ENCODE measurements around the gene ANKS1B.

DNA sequence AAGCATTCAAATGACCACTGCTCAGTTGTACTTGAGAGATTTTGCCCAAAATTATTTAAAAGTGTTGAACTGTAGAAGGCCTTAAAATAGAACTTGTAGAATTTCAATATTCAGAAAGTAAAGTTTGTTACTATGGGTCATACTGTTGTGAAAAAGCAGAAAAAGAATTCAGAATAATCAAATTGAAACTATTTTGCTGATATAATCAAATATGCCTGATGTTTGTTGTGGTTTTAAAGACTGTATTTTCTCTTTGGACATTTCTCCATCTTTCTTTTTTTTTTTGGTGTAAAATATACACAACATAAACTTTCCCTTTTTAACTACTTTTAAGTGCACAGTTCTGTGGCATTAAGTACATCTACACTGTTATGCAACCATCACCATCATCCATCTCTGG lies 964.9 kb downstream of the ANKS1B start:
- TF ChIP-seq, protein P1, sequence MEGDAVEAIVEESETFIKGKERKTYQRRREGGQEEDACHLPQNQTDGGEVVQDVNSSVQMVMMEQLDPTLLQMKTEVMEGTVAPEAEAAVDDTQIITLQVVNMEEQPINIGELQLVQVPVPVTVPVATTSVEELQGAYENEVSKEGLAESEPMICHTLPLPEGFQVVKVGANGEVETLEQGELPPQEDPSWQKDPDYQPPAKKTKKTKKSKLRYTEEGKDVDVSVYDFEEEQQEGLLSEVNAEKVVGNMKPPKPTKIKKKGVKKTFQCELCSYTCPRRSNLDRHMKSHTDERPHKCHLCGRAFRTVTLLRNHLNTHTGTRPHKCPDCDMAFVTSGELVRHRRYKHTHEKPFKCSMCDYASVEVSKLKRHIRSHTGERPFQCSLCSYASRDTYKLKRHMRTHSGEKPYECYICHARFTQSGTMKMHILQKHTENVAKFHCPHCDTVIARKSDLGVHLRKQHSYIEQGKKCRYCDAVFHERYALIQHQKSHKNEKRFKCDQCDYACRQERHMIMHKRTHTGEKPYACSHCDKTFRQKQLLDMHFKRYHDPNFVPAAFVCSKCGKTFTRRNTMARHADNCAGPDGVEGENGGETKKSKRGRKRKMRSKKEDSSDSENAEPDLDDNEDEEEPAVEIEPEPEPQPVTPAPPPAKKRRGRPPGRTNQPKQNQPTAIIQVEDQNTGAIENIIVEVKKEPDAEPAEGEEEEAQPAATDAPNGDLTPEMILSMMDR (IDR thresholded peaks at IDR 0.05): no peak
- TF ChIP-seq EP300 (IDR thresholded peaks at IDR 0.05) (no peak), POLR2A (IDR thresholded peaks at IDR 0.05) (no peak)
